H1 (cell line): ENCODE results near the gene TRNAU1AP. TPM values are rescaled to one million over a fixed set of nuclear protein-coding genes. Genes with fewer than 3 reads are reported as not detected.
A peak's percentile ranks its signal among the peaks of the same experiment; 100 is the strongest.

Source experiments
- CTCF ChIA-PET: fragments of 300-600 bp; sonication (Branson Sonifier 250); formaldehyde crosslinking; loops from one replicate; lab custom pipeline; 2021; ENCODE audit not compliant: partially characterized antibody; lab: Charles Lee
- POLR2A ChIA-PET: fragments of 300-600 bp; sonication (Branson Sonifier 250); formaldehyde crosslinking; loops from one replicate; lab custom pipeline; 2021; ENCODE audit warnings: inconsistent platforms; ENCODE audit not compliant: partially characterized antibody; lab: Charles Lee
- DNase-seq, 2 experiments: peaks; one replicate each; pipeline versions ENCODE4 v3.0.0 to v3.0.0-alpha.2; 2010 to 2022; ENCODE audit warnings: low spot score in 2 of 2, low read depth in 1 of 2, mixed read lengths in 1 of 2
- FAIRE-seq: peaks from 2 replicates; lab custom pipeline; 2011; peaks lifted over from hg19 to GRCh38; lab: Jason Lieb, UNC
- H2AFZ ChIP-seq: 2 replicates; pipeline ENCODE4 v1.8.1; 2012; ENCODE audit warnings: low read length, inconsistent platforms
- H2AK5ac ChIP-seq: 2 replicates; pipeline ENCODE4 v1.6.1; 2013; ENCODE audit warnings: low read depth, low read length
- H2BK120ac ChIP-seq: replicated peaks from 2 replicates; pipeline ENCODE3; 2013; ENCODE audit warnings: low read depth, low read length, inconsistent platforms
- H2BK12ac ChIP-seq: 2 replicates; pipeline ENCODE4 v1.6.1; 2013; ENCODE audit warnings: low read depth, low read length
- H2BK15ac ChIP-seq: 2 replicates; pipeline ENCODE4 v1.6.1; 2013; ENCODE audit warnings: low read length
- H2BK20ac ChIP-seq: 2 replicates; pipeline ENCODE4 v1.6.1; 2013; ENCODE audit warnings: low read length
- H2BK5ac ChIP-seq: 2 replicates; pipeline ENCODE4 v1.6.1; 2013; ENCODE audit warnings: low read depth, low read length
- H3K14ac ChIP-seq: 2 replicates; pipeline ENCODE4 v1.6.1; 2013; ENCODE audit warnings: inconsistent platforms; ENCODE audit not compliant: insufficient read length
- H3K18ac ChIP-seq: 2 replicates; pipeline ENCODE4 v1.6.1; 2013; ENCODE audit warnings: low read length; ENCODE audit errors: extremely low read depth
- H3K23ac ChIP-seq: 2 replicates; pipeline ENCODE4 v1.6.1; 2013; ENCODE audit warnings: inconsistent platforms; ENCODE audit not compliant: insufficient read length
- H3K23me2 ChIP-seq: 2 replicates; pipeline ENCODE4 v1.6.1; 2013; ENCODE audit warnings: low read depth, low read length
- H3K27ac ChIP-seq: 2 replicates; pipeline ENCODE4 v1.6.1; 2011; ENCODE audit warnings: low read depth, low read length, inconsistent platforms
- H3K27me3 ChIP-seq, 4 experiments: replicated peaks in 1 of 4; 1 replicate in 1 of 4; 2 replicates in 3 of 4; pipeline versions ENCODE4 v1.6.1 to v1.8.1; 2011 to 2013; ENCODE audit warnings: low read length in 3 of 4, mild to moderate bottlenecking in 3 of 4, inconsistent platforms in 2 of 4, mixed read lengths in 2 of 4, moderate library complexity in 1 of 4; ENCODE audit not compliant: control insufficient read depth in 3 of 4, insufficient read depth in 3 of 4; ENCODE audit errors: extremely low read depth in 1 of 4
- H3K36me3 ChIP-seq, 4 experiments: 2 replicates each; pipeline versions ENCODE4 v1.6.1 to v1.8.1; 2011 to 2013; ENCODE audit warnings: mild to moderate bottlenecking in 4 of 4, low read length in 3 of 4, moderate library complexity in 2 of 4, control low read depth in 1 of 4, inconsistent platforms in 1 of 4; ENCODE audit not compliant: insufficient read depth in 4 of 4, control insufficient read depth in 2 of 4
- H3K4ac ChIP-seq: replicated peaks from 2 replicates; pipeline ENCODE3; 2013; ENCODE audit warnings: low read length, low read depth, mixed read lengths, inconsistent platforms; ENCODE audit not compliant: insufficient read length
- H3K4me1 ChIP-seq, 4 experiments: replicated peaks in 1 of 4; 1 replicate in 1 of 4; 2 replicates in 3 of 4; pipeline versions ENCODE4 v1.6.1 to v1.8.1; 2011 to 2013; ENCODE audit warnings: low read length in 3 of 4, inconsistent platforms in 2 of 4, mixed read lengths in 1 of 4; ENCODE audit not compliant: insufficient read depth in 4 of 4, control insufficient read depth in 3 of 4
- H3K4me2 ChIP-seq, 2 experiments: 2 replicates each; pipeline versions ENCODE4 v1.6.1 to v1.8.1; 2011 to 2013; ENCODE audit warnings: low read depth in 2 of 2, low read length in 2 of 2, control low read depth in 1 of 2, inconsistent platforms in 1 of 2, mild to moderate bottlenecking in 1 of 2; ENCODE audit not compliant: insufficient read depth in 1 of 2
- H3K4me3 ChIP-seq, 4 experiments: fragments of 200-600, 300-600 bp in 1 of 4; sonication (generic), shearing (Covaris generic), sonication (Bioruptor Twin) in 1 of 4; 2 replicates each; pipeline versions ENCODE4 v1.5.1 to v1.8.1; 2011 to 2016; ENCODE audit warnings: low read length in 4 of 4, low read depth in 3 of 4, control low read depth in 2 of 4, inconsistent platforms in 2 of 4, mild to moderate bottlenecking in 2 of 4, mixed read lengths in 1 of 4, moderate library complexity in 1 of 4; ENCODE audit not compliant: insufficient read depth in 2 of 4; ENCODE audit errors: extremely low read depth in 1 of 4
- H3K56ac ChIP-seq: replicated peaks from 2 replicates; pipeline ENCODE3; 2013; ENCODE audit warnings: low read depth, mild to moderate bottlenecking, mixed read lengths, low read length, inconsistent platforms; ENCODE audit not compliant: insufficient read length
- H3K79me1 ChIP-seq: 2 replicates; pipeline ENCODE4 v1.6.1; 2013; ENCODE audit warnings: low read depth, low read length, control low read depth
- H3K79me2 ChIP-seq, 2 experiments: 2 replicates each; pipeline versions ENCODE4 v1.6.1 to v1.8.1; 2012 to 2013; ENCODE audit warnings: low read length in 2 of 2, mild to moderate bottlenecking in 2 of 2, inconsistent platforms in 1 of 2; ENCODE audit not compliant: insufficient read depth in 2 of 2, control insufficient read depth in 1 of 2
- H3K9ac ChIP-seq, 4 experiments: replicated peaks in 1 of 4; 1 replicate in 1 of 4; 2 replicates in 3 of 4; pipeline versions ENCODE4 v1.6.1 to v1.8.1; 2011 to 2013; ENCODE audit warnings: low read depth in 3 of 4, low read length in 3 of 4, control low read depth in 2 of 4, mild to moderate bottlenecking in 2 of 4, moderate library complexity in 2 of 4, inconsistent platforms in 1 of 4; ENCODE audit errors: extremely low read depth in 1 of 4
- H3K9me3 ChIP-seq, 2 experiments: 2 replicates each; pipeline versions ENCODE4 v1.6.1 to v1.8.1; 2012 to 2013; ENCODE audit warnings: mild to moderate bottlenecking in 2 of 2, moderate library complexity in 2 of 2, control low read depth in 1 of 2, inconsistent platforms in 1 of 2, low read depth in 1 of 2, low read length in 1 of 2, mixed read lengths in 1 of 2; ENCODE audit not compliant: insufficient read depth in 2 of 2
- H4K20me1 ChIP-seq, 2 experiments: replicated peaks in 1 of 2; 2 replicates each; pipeline versions ENCODE3 to v1.8.1; 2011 to 2013; ENCODE audit warnings: inconsistent platforms in 2 of 2, low read length in 2 of 2, mild to moderate bottlenecking in 1 of 2; ENCODE audit not compliant: insufficient read depth in 2 of 2, control insufficient read depth in 1 of 2
- H4K5ac ChIP-seq: 2 replicates; pipeline ENCODE4 v1.6.1; 2013; ENCODE audit warnings: low read length, low read depth, mixed read lengths, inconsistent platforms; ENCODE audit not compliant: insufficient read length
- H4K8ac ChIP-seq: 2 replicates; pipeline ENCODE4 v1.8.0; 2013; ENCODE audit warnings: mild to moderate bottlenecking, moderate library complexity, low read length, inconsistent platforms; ENCODE audit not compliant: insufficient read depth; ENCODE audit errors: extremely low read depth
- H4K91ac ChIP-seq: replicated peaks from 2 replicates; pipeline ENCODE3; 2013; ENCODE audit warnings: low read length, mixed read lengths, inconsistent platforms; ENCODE audit not compliant: insufficient read length
- CTCF ChIP-seq, 3 experiments: IDR thresholded peaks; 1 replicate in 2 of 3; 2 replicates in 1 of 3; pipeline versions ENCODE4 v1.5.1 to v1.6.1; 2011; ENCODE audit warnings: low read length in 3 of 3, mild to moderate bottlenecking in 3 of 3, inconsistent platforms in 2 of 3, low read depth in 1 of 3, moderate library complexity in 1 of 3; ENCODE audit not compliant: insufficient read depth in 1 of 3; ENCODE audit errors: control extremely low read depth in 1 of 3
- E2F6 ChIP-seq: IDR thresholded peaks from 2 replicates; pipeline ENCODE4 v1.6.1; 2012; ENCODE audit warnings: inconsistent platforms
- GABPA ChIP-seq: IDR thresholded peaks from 2 replicates; pipeline ENCODE4 v1.6.1; 2011; ENCODE audit warnings: mild to moderate bottlenecking, low read length, moderate library complexity, borderline replicate concordance; ENCODE audit not compliant: insufficient read depth
- PHF8 ChIP-seq: fragments of 200-600 bp; sonication (generic); conservative IDR thresholded peaks from 2 replicates; pipeline ENCODE4 v1.7.1; 2012; ENCODE audit warnings: low read depth, mild to moderate bottlenecking, inconsistent platforms, low read length, moderate library complexity
- RAD21 ChIP-seq, 2 experiments: IDR thresholded peaks in 1 of 2; conservative IDR thresholded peaks in 1 of 2; 2 replicates each; pipeline ENCODE4 v1.6.1; 2011; ENCODE audit warnings: low read depth in 2 of 2, low read length in 2 of 2, improper control_type of control experiment in 1 of 2, inconsistent platforms in 1 of 2, mild to moderate bottlenecking in 1 of 2, moderate library complexity in 1 of 2
- SIRT6 ChIP-seq: IDR thresholded peaks from one replicate; pipeline ENCODE4 v1.7.1; 2012; ENCODE audit warnings: low read length, inconsistent platforms
- TAF1 ChIP-seq: IDR thresholded peaks from 2 replicates; pipeline ENCODE4 v1.6.1; 2011; ENCODE audit warnings: mild to moderate bottlenecking, low read depth, low read length
- USF2 ChIP-seq: IDR thresholded peaks from 2 replicates; pipeline ENCODE4 v1.6.1; 2011; ENCODE audit warnings: low read length, improper control_type of control experiment
- WGBS, 2 experiments: shearing (Covaris generic) in 1 of 2; methylation state at CpG; one replicate each; pipeline versions ENCODE4 v1.1.6 to v1.1.7; 2013 to 2015; ENCODE audit warnings: low lambda C conversion rate in 2 of 2, mixed read lengths in 2 of 2, inconsistent platforms in 1 of 2, low coverage in 1 of 2, missing lambda C conversion rate in 1 of 2; ENCODE audit not compliant: insufficient replicate concordance in 2 of 2, insufficient coverage in 1 of 2, insufficient read length in 1 of 2; ENCODE audit errors: extremely low coverage in 1 of 2, missing lambda C conversion rate in 1 of 2; 5-methylcytosine and 5-hydroxymethylcytosine counted together
- polyA plus RNA-seq, 7 experiments: library from polyadenylated mRNA; depleted of rRNA in 3 of 7; stranded (reverse) in 5 of 7; unstranded in 2 of 7; fragments of >200 nt in 5 of 7; fragments of 200-250 nt in 2 of 7; gene quantifications; 1 replicate in 5 of 7; 2 replicates in 1 of 7; 4 replicates in 1 of 7; pipeline versions ENCODE4 v1.2.1 to v1.2.3, GENCODE V29; 2011 to 2013; ENCODE audit warnings: missing spikeins in 2 of 7, mixed read lengths in 2 of 7
- total RNA-seq: library from RNA; stranded (reverse); fragmentation: NEBNext Ultra II Directional; extraction: Animal tissue kit (Norgen Biotek cat#: 25700); gene quantifications from 2 replicates; pipeline ENCODE4 v1.2.1, GENCODE V29; 2021

The TRNAU1AP gene
- total and polyA plus RNA-seq, 2 of the 8 experiments (the other 6 are each of a cell fraction or from before 2014, with no cell fraction given), result 35.2 to 37.1 TPM

GRCh38 chr1:28540651-28541050, 12.2 kb upstream of the TRNAU1AP start:
- no peak overlapping the region for H3K56ac ChIP-seq
- no peaks in the 10 kb centered on the region for H3K4me1 ChIP-seq
- H2BK15ac ChIP-seq, result no peak overlapping the region
- H2BK5ac ChIP-seq, result no peak overlapping the region
- H3K79me2 ChIP-seq, result no peaks in the 10 kb centered on the region
- no peak for FAIRE-seq
- H2AFZ ChIP-seq, result no peak overlapping the region
- no peak overlapping the region for H2BK120ac ChIP-seq
- no peak overlapping the region for H3K18ac ChIP-seq
- no peak overlapping the region for H3K14ac ChIP-seq
- H4K20me1 ChIP-seq, result no peaks in the 10 kb centered on the region
- H2BK20ac ChIP-seq, result no peak overlapping the region
- H3K4me2 ChIP-seq, result no peak overlapping the region
- ChIA-PET POLR2A (interaction anchor here (0.6 to 9.6 kb wide), 14 partner anchors 10 to 144 kb away, joined by 3 to 118 read pairs (median 6); partner anchors contain the start of gene TRNAU1AP), CTCF (interaction anchor here (0.7 to 2.1 kb wide), 6 partner anchors 10 to 64 kb away, joined by 3 to 8 read pairs (median 3); partner anchors contain the start of gene TRNAU1AP)
- DNase-seq, result no peak
- H3K36me3 ChIP-seq, result peaks cover 20 to 28% (median 27%) of the 10 kb centered on the region in 4 experiments
- H3K27ac ChIP-seq, result no peak overlapping the region
- no peak overlapping the region for H4K5ac ChIP-seq
- no peaks in the 10 kb centered on the region; a peak in 1 of 7 replicates for H3K27me3 ChIP-seq
- no peak overlapping the region for H3K4me3 ChIP-seq
- H3K23me2 ChIP-seq, result no peaks in the 10 kb centered on the region
- no peak overlapping the region for H2AK5ac ChIP-seq
- H4K91ac ChIP-seq, result no peak overlapping the region
- no peak overlapping the region for H2BK12ac ChIP-seq
- no peak overlapping the region for H4K8ac ChIP-seq
- H3K79me1 ChIP-seq, result no peaks in the 10 kb centered on the region
- no peak overlapping the region for H3K23ac ChIP-seq
- WGBS, 2 experiments, result 85% methylated on average over 7 of the region's 7 CpGs; no CpG with 5 or more reads in 1 of the 2 experiments
- no peak overlapping the region for H3K4ac ChIP-seq
- H3K9me3 ChIP-seq, result no peaks in the 10 kb centered on the region
- H3K9ac ChIP-seq, result no peak overlapping the region
- peak in 1 of 2 experiments; percentile 23; a peak in 1 of 4 replicates for TF ChIP-seq RAD21 (IDR thresholded peaks at IDR 0.05 in 1 of 2, conservative IDR thresholded peaks at IDR 0.05 in 1 of 2; ENCODE audit: low read depth in 2 of 2, low read length in 2 of 2)
- TF ChIP-seq USF2, result no peak
- peak; percentile 56; the same call in 1 of the 2 replicates for TF ChIP-seq E2F6
- no peak for TF ChIP-seq PHF8
- TF ChIP-seq TAF1, result no peak
- TF ChIP-seq SIRT6, result no peak
- no peak for TF ChIP-seq GABPA
- TF ChIP-seq CTCF (IDR thresholded peaks at IDR 0.05; ENCODE audit: control extremely low read depth in 1 of 3, insufficient read depth in 1 of 3, low read depth in 1 of 3, low read length in 3 of 3), result peak; percentile 20 to 36 (median 30); a peak in 3 of 4 replicates
